Measurements from ENCODE around the gene UNC119B.

DNA sequence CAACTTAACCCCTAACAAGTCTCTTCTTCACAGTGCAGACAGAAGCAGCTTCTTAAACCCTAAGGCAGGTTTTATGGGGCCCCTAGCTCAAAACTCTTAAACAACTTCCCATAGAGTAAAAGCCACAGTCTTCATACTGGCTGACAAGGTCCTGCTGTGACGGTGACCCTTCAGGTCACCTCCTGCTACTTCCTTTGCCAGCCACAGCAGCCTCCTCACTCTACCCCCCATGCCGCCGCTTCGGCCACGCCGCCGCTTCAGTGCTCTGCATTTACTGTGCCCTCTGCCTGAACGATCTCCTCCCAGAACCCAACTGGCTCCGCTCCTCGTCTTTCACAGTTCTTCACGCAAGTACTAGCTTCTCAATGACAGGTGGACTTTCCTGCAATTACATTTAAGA, 60.8 kb downstream of the UNC119B start:
- TF ChIP-seq YY1 (IDR thresholded peaks at IDR 0.05; ENCODE audit: insufficient read depth, insufficient read length) = no peak
- TF ChIP-seq ZNF274 (IDR thresholded peaks at IDR 0.05; ENCODE audit: low read depth, low read length) = no peak
